ENCODE results near the gene WNT4. TPM values are rescaled to one million over a fixed set of nuclear protein-coding genes. Genes with fewer than 3 reads are reported as not detected.

The WNT4 gene
- total RNA-seq, 1 experiment from 2014 or later: 0.70 TPM

GRCh38 chr1:22127248-22127647 is 15.6 kb downstream of the WNT4 start (continued):
- TF ChIP-seq ARID4B (CRISPR knock-in tag; IDR thresholded peaks at IDR 0.05; ENCODE audit: borderline replicate concordance) (no peak), GABPB1 (CRISPR knock-in tag; IDR thresholded peaks at IDR 0.05) (no peak), ZNF671 (CRISPR knock-in tag; IDR thresholded peaks at IDR 0.05) (no peak)

GRCh38 chr1:22126531-22126930 is 16.4 kb downstream of the WNT4 start:
- Mint-ChIP-seq H3K27me3 (ENCODE audit: low read depth) (no peaks in the 10 kb centered on the region), H3K36me3 (no peaks in the 10 kb centered on the region), H3K9me3 (no peaks in the 10 kb centered on the region), H3K4me3 (no peak overlapping the region), H3K27ac (no peak overlapping the region), H3K4me1 (peaks cover 10% of the 10 kb centered on the region)
- CTCF ChIA-PET: no interaction called here
- ATAC-seq: no peak
- POLR2A ChIA-PET: no interaction called here
- DNase-seq (ENCODE audit: low spot score): no peak
- TF ChIP-seq STAT6 (CRISPR knock-in tag; conservative IDR thresholded peaks at IDR 0.05; ENCODE audit: low read depth): no peak

GRCh38 chr1:22124592-22125229 is 18.2 kb downstream of the WNT4 start:
- Mint-ChIP-seq H3K36me3 (no peaks in the 10 kb centered on the region), H3K4me3 (no peak overlapping the region), H3K9me3 (no peaks in the 10 kb centered on the region), H3K27me3 (ENCODE audit: low read depth) (no peaks in the 10 kb centered on the region), H3K4me1 (peaks cover 21% of the 10 kb centered on the region), H3K27ac (no peak overlapping the region; the same call in 1 of the 2 replicates)
- DNase-seq (ENCODE audit: low spot score): no peak
- CTCF ChIA-PET: interaction anchor here (0.6 to 1.6 kb wide), 4 partner anchors 13 to 69 kb away, joined by 3 read pairs; no protein-coding TSS in a partner anchor
- no peak for ATAC-seq
- POLR2A ChIA-PET: no interaction called here
- TF ChIP-seq, protein P1, sequence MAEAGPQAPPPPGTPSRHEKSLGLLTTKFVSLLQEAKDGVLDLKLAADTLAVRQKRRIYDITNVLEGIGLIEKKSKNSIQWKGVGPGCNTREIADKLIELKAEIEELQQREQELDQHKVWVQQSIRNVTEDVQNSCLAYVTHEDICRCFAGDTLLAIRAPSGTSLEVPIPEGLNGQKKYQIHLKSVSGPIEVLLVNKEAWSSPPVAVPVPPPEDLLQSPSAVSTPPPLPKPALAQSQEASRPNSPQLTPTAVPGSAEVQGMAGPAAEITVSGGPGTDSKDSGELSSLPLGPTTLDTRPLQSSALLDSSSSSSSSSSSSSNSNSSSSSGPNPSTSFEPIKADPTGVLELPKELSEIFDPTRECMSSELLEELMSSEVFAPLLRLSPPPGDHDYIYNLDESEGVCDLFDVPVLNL (CRISPR knock-in tag; IDR thresholded peaks at IDR 0.05; ENCODE audit: borderline replicate concordance, low read depth): no peak
- TF ChIP-seq GABPB1 (CRISPR knock-in tag; IDR thresholded peaks at IDR 0.05): no peak
- TF ChIP-seq ATF3 (CRISPR knock-in tag; conservative IDR thresholded peaks at IDR 0.05): no peak
- TF ChIP-seq NR2C2 (CRISPR knock-in tag; IDR thresholded peaks at IDR 0.05): no peak

DNA sequence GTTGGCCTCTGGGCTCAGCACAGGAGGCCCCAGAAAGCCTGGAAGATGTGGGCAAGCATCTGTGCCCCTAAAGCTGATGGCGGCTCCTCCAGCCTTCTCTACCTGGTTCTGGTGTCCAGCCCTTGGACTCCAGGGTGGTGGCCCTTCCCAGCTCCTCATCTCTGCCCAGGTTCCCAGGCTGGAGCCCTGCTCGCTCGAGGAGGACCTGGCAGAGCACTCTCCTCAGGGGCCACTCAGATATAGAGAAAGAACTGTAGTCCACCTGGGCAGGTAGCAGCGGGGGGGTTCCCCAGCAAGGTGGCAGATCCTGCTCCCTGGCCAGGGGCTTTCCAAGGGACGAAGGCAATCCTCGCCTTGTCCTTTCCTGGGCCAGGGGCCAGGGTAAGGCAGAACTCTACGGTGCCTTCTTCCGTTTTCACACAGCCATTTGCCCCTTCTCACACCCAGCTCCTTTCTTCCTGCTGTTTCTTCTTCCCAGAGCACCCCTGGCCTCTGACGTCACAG is 18.9 kb downstream of the WNT4 start:
- ATAC-seq (no peak), DNase-seq (ENCODE audit: low spot score) (no peak)
- ChIA-PET CTCF (interaction anchor here (0.6 to 1.6 kb wide), 6 partner anchors 13 to 293 kb away, joined by 3 to 4 read pairs (median 3); no protein-coding TSS in a partner anchor), POLR2A (no interaction called here)
- no peak overlapping the region; the same call in 1 of the 2 replicates for H3K27ac Mint-ChIP-seq
- H3K9me3 Mint-ChIP-seq: no peaks in the 10 kb centered on the region
- H3K4me3 Mint-ChIP-seq: no peak overlapping the region
- H3K27me3 Mint-ChIP-seq (ENCODE audit: low read depth): no peaks in the 10 kb centered on the region
- H3K4me1 Mint-ChIP-seq: peaks cover 21% of the 10 kb centered on the region
- H3K36me3 Mint-ChIP-seq: no peaks in the 10 kb centered on the region
- TF ChIP-seq NR3C1 (CRISPR knock-in tag; conservative IDR thresholded peaks at IDR 0.05; ENCODE audit: low read depth): no peak
- TF ChIP-seq NFYB (CRISPR knock-in tag; conservative IDR thresholded peaks at IDR 0.05; ENCODE audit: low read depth): no peak
- no peak for TF ChIP-seq MLX (CRISPR knock-in tag; IDR thresholded peaks at IDR 0.05)
- TF ChIP-seq, protein P2, sequence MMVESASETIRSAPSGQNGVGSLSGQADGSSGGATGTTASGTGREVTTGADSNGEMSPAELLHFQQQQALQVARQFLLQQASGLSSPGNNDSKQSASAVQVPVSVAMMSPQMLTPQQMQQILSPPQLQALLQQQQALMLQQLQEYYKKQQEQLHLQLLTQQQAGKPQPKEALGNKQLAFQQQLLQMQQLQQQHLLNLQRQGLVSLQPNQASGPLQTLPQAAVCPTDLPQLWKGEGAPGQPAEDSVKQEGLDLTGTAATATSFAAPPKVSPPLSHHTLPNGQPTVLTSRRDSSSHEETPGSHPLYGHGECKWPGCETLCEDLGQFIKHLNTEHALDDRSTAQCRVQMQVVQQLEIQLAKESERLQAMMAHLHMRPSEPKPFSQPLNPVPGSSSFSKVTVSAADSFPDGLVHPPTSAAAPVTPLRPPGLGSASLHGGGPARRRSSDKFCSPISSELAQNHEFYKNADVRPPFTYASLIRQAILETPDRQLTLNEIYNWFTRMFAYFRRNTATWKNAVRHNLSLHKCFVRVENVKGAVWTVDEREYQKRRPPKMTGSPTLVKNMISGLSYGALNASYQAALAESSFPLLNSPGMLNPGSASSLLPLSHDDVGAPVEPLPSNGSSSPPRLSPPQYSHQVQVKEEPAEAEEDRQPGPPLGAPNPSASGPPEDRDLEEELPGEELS (CRISPR knock-in tag; IDR thresholded peaks at IDR 0.05): no peak
- TF ChIP-seq, protein P3, sequence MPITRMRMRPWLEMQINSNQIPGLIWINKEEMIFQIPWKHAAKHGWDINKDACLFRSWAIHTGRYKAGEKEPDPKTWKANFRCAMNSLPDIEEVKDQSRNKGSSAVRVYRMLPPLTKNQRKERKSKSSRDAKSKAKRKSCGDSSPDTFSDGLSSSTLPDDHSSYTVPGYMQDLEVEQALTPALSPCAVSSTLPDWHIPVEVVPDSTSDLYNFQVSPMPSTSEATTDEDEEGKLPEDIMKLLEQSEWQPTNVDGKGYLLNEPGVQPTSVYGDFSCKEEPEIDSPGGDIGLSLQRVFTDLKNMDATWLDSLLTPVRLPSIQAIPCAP (CRISPR knock-in tag; IDR thresholded peaks at IDR 0.05): no peak
- TF ChIP-seq KAT7 (CRISPR knock-in tag; IDR thresholded peaks at IDR 0.05; ENCODE audit: borderline replicate concordance): no peak
- no peak for TF ChIP-seq CREM (CRISPR knock-in tag; IDR thresholded peaks at IDR 0.05)
- TF ChIP-seq E2F1 (CRISPR knock-in tag; IDR thresholded peaks at IDR 0.05): no peak

Data from WTC11 (cell line).